LNCAP (cell line): ENCODE results near the gene LST1.

Experiments
- CTCF ChIP-seq: fragments of 450-650 bp; IDR thresholded peaks from 2 replicates; pipeline ENCODE4 v1.5.1; 2017; ENCODE audit warnings: mild to moderate bottlenecking

LST1 gene

DNA sequence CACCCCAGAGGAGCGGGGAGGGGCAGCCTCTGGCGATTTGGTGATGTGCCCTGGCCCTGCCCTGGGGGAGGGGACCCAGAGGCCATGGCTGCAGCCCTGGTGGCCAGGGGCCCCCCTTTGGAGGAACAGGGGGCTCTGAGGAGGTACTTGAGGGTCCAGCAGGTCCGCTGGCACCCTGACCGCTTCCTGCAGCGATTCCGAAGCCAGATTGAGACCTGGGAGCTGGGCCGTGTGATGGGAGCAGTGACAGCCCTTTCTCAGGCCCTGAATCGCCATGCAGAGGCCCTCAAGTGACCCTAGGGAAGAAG, 27.8 kb upstream of the LST1 start:
- TF ChIP-seq CTCF: no peak

- no peak for TF ChIP-seq CTCF
Measured at GRCh38 chr6:31558631-31559500, 27.2 kb upstream of the LST1 start.

GRCh38 chr6:31559606-31559957, 26.5 kb upstream of the LST1 start:
- TF ChIP-seq CTCF: no peak

DNA sequence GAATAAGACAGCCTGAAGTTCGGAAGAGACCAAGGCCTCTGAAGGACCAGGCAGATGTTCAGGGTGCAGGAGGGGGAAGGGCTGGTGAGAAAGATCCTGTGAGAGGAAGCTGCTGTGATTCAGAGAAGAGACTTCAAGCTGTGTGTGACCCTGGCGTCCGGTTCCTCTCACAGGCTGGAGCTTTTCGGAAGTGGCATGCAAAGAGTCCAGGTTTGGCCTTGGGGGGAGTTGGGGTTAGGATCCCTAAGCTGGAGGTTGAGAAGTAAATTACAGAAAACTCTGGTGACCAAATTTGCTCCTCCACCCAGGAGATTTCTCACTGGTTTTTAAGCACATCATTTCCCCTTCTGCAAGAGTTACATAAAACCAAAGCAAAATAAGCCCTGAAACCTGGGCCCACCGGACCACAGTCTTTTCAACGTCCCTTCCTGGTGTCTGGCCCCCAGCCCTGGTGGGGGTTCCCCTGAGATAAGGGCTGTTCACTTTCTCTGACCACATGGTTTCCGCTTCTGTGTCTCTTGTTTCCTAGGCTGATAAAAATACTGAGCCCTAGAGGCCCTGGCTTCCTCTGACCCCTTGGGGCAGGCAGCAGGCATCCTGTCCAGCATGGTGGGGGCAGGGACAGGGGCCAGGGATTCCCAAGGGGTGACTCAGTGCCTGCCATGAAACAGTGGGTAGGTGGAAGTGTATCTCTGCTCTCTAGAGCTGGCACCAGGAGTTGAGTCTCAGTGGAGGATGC, 25.9 kb upstream of the LST1 start:
- TF ChIP-seq CTCF: no peak

DNA sequence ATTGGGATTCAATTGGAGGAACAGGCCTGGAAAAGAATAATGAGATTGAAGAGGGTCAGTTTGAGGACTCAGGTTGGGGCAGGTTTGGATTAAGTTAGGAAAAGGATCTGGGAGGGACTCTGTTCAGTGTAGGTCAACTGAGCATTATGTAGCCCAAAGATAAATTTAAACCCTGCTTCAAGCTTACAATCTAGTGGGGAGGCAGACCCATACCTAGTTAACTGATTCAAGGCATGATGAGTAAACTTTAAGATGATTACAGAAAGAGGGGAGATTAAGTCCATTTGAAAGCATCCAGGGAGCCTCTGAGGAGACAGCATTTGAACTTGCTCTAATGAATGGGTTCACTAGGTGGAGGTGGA, 25.4 kb upstream of the LST1 start:
- no peak for TF ChIP-seq CTCF

- TF ChIP-seq CTCF: no peak
Measured at GRCh38 chr6:31567531-31568370, 18.3 kb upstream of the LST1 start.

- TF ChIP-seq CTCF: no peak
Measured at GRCh38 chr6:31568537-31568961, 17.5 kb upstream of the LST1 start.
